Loucy (cell line): ENCODE measurements around the gene STX1A.

Source experiments
- CTCF ChIP-seq: fragments of 200-600 bp; sonication (generic); conservative IDR thresholded peaks from 2 replicates; pipeline ENCODE4 v1.5.1; 2014; ENCODE audit warnings: mild to moderate bottlenecking, antibody characterized with exemption, low read length
- EZH2phosphoT487 ChIP-seq: fragments of 200-600 bp; IDR thresholded peaks from 2 replicates; pipeline ENCODE4 v1.6.1; 2018; ENCODE audit warnings: antibody characterized with exemption, mild to moderate bottlenecking, moderate library complexity, borderline replicate concordance

- no peak for TF ChIP-seq CTCF
- TF ChIP-seq EZH2phosphoT487 = no peak
Measured at GRCh38 chr7:73702226-73702625, 17.2 kb downstream of the STX1A start.
